ENCODE measurements around the gene CHMP4B.

The CHMP4B gene

DNA sequence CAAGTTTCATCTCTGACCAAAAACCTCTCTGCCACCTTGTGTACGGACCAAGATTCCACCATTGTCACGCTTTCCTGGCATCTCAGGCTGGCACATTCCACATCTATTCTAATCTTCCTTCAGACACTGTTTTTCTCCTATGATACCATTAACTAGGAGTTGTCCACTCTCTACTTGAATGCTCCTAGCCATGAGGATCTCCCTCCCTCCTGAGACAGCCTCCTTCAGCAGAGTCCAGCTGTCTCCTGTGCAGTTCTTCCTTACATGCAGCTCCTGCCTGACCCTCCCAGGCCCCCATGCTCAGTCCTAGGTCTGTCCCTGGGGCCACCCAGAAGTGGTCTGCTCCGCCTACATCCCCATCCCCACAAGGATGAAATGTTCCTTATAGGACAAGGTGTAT lies 90.9 kb downstream of the CHMP4B start:
- peaks cover 15% of the 10 kb centered on the region for H3K27me3 Mint-ChIP-seq

More for the DNA sequence above, 90.9 kb downstream of the CHMP4B start:
- H3K27ac Mint-ChIP-seq, result no peak overlapping the region
- no peaks in the 10 kb centered on the region for H3K4me1 Mint-ChIP-seq (ENCODE audit: low read depth)
- no peak overlapping the region for H3K4me3 Mint-ChIP-seq
- intact Hi-C loops (cut with micrococcal nuclease), result no loop called here
- H3K36me3 Mint-ChIP-seq (ENCODE audit: low read depth), result no peaks in the 10 kb centered on the region
- no peaks in the 10 kb centered on the region for H3K9me3 Mint-ChIP-seq

Measured in dendritic cell treated with granulocyte-macrophage colony-stimulating factor and Interleukin-4, amounts not matched to agents 40 ng/mL and 50 ng/mL, for 4 days (primary cell).